GM12874 (cell line): ENCODE results near the gene MAGEB18.

Source experiments
- CTCF ChIP-seq: IDR thresholded peaks from 2 replicates; pipeline ENCODE4 v1.5.1; 2011; ENCODE audit warnings: low read depth, mild to moderate bottlenecking, control low read depth, low read length, moderate library complexity; ENCODE audit not compliant: insufficient read depth

The MAGEB18 gene

GRCh38 chrX:26138274-26138673 is at the start of gene MAGEB18:
TSS of gene MAGEB18 (plus strand) at chrX:26138343. CDS start at chrX:26138986, 643 bp downstream.
- no peak for TF ChIP-seq CTCF

- TF ChIP-seq CTCF: no peak
Measured at GRCh38 chrX:26100421-26100920, 37.7 kb upstream of the MAGEB18 start.

GRCh38 chrX:26109142-26109541 is 29.0 kb upstream of the MAGEB18 start:
- TF ChIP-seq CTCF: no peak

- no peak for TF ChIP-seq CTCF
Measured at GRCh38 chrX:26146024-26146423, 7.9 kb downstream of the MAGEB18 start.

GRCh38 chrX:26160301-26160700 is 22.2 kb downstream of the MAGEB18 start, which contains the start of gene MAGEB6B:
TSS of gene MAGEB6B (plus strand) at chrX:26160601. CDS start at chrX:26160601, 0 bp downstream.
- TF ChIP-seq CTCF: no peak
